Fibroblast of the conjunctiva (primary cell): Measurements from ENCODE around the gene RIPOR3.
"Not testable (repeated sequence)": the region's sequence is repeated elsewhere in the genome, so short reads cannot be mapped to it uniquely, and the experiment has no call there.

Experiments used
- DNase-seq: peaks from one replicate; pipeline ENCODE4 v3.0.0-alpha.2; 2010; ENCODE audit warnings: low read depth

Gene RIPOR3

DNA sequence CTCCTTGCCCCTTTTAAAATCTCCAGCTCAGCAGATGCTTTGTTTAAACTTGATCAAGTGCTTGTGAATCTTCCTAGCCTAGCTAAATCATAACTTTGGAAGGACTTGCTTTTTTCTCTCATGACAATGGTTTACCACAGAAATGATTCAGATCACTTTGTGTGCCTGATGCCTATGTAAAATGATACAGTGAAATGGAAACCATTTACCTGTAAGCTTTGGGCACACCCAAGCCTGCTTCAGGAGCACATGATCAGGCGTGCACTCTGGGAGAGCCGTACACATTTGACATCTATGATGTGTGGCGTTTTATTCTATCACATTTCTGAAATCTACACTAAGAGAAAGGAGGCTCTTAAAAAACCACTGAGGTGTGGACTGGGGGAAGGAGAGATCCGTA, 140.1 kb downstream of the RIPOR3 start:
- DNase-seq: no peak

DNA sequence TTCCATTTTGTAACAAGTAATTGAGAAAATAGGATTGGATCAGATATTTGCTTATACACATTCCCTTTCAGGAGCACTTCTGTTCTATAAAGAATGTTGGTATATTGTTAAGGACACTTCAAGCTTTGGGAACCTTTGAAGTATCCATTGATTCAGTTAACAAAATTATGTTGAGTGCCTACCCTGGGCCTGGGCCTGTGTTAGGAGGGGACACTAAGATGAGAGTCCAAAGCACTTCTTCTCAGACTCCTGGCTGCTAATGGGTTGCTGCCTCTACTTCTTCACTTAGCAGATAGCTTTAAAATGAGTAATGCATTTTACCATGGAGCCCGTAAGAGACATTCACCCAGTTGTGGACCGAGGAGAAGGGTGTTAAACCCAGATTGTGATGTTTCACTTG, 140.8 kb downstream of the RIPOR3 start:
- no peak for DNase-seq

DNA sequence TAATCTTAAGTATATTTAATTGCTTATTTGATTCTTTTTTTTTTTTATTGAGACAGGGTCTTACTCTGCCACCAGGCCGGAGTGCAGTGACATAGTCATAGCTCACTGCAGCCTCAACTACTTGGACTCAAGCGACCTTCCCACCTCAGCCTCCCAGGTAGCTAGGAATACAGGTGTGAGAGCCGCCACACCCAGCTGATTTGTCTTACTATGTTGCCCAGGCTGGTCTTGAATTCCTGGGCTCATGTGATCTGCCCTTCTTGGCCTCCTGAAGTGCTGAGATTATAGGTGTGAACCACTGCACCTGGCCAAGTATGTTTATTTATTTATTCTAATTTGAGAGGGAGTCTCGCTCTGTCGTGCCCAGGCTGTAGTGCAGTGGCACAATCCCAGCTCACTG, 142.9 kb downstream of the RIPOR3 start:
- no peak for DNase-seq

DNA sequence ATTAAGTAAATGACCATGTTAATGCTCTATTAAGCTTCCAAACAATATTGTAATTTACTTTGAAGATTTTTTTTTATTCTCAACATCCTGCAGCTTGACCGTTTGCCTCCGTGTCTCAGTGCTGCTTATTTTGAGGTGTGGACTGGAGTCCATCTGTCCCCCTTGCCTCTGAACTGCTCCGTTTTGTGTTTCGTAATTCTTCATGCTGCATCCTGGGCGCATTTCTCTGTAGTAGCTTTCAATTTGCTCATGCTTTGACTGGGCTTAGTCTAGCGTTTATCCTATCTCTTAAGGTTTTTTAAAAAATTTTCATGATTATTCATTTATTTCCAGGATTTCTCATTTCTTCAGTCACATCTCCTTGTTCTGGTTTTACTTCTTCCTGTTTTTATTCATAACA, 143.4 kb downstream of the RIPOR3 start:
- no peak for DNase-seq

DNA sequence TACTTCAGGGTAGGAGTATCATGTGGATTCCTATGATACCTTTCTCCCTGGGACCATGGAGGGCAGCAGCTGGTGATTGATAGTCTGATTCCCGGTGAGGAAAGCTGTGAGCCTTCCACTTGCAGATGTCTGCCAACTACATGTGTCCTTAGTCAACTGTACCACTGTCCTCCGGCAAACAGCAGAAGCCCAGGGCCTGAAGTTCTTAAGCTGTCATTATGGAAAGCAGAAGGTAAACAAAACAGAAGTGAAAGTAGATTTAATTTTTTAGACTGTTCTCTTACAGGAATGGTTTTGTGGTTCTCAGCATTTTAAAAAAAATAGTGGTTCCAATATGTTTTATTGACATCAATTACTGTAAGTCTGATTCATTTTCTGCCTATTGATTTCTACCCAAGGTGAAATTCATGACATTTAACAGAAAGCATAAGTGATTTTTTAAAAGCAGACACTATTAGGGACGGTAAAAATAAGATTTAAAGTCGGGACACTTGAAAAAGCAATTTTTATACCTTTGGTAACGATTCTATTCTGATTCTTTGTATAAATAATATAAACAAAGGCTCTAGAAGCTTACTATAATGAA, 144.5 kb downstream of the RIPOR3 start:
- no peak for DNase-seq

DNA sequence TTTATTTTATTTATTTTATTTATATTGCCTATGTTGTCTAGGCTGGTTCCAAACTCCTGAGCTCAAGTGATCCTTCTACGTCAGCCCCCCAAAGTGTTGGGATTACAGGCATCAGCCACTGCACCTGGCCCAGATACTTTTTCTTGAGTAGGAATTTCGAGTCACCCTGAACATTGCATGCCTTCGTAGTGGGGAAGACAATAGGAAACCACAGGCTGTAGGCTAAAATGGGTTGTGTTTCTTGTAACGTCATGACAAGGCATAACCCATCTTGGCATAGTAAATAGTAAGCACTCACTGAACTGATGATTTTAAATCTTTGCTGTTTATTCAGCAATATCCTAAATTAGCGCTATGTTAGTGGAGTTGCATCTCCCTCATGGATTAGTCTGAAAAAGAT, 146.2 kb downstream of the RIPOR3 start:
- no peak for DNase-seq

DNA sequence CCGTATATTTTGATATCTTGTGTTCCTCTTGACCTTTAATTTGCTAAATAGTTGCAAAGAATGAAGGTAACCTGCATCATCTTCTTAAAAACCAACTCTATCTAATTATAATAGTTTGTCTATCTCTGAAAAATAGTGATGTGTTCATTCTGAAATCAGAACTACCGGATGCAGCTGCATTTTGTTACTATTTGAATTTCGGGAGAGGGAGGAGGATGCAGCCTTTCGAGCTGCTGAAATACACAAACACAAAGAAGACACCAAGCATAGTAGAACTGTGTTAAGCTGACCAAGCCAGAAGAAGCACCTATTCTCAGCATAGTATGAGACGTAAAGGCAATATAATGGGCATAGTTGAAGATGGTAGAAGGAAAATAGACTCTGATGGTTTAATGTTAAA, 148.0 kb downstream of the RIPOR3 start:
- DNase-seq: no peak

DNA sequence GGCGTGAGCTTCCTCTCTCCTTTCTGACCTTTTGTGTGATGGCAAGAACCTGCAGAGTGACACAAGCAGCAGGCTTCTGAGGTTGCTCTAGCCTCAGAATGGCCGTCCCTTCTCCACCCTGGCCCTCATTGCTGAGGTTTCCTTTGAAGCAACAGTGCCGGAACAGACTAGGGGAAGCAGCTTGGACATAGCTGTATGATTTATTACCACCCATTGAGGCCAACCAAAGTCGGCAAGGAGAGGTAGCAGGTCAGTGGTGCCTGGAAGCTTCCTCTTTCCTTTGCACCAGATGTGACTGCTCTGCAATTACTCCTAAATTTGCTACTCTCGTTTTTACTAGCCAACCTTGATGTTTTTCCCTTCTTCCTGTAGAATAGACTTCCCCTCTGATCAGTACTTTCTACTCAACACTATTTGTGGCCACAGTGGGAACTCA, 149.7 kb downstream of the RIPOR3 start:
- no peak for DNase-seq

DNA sequence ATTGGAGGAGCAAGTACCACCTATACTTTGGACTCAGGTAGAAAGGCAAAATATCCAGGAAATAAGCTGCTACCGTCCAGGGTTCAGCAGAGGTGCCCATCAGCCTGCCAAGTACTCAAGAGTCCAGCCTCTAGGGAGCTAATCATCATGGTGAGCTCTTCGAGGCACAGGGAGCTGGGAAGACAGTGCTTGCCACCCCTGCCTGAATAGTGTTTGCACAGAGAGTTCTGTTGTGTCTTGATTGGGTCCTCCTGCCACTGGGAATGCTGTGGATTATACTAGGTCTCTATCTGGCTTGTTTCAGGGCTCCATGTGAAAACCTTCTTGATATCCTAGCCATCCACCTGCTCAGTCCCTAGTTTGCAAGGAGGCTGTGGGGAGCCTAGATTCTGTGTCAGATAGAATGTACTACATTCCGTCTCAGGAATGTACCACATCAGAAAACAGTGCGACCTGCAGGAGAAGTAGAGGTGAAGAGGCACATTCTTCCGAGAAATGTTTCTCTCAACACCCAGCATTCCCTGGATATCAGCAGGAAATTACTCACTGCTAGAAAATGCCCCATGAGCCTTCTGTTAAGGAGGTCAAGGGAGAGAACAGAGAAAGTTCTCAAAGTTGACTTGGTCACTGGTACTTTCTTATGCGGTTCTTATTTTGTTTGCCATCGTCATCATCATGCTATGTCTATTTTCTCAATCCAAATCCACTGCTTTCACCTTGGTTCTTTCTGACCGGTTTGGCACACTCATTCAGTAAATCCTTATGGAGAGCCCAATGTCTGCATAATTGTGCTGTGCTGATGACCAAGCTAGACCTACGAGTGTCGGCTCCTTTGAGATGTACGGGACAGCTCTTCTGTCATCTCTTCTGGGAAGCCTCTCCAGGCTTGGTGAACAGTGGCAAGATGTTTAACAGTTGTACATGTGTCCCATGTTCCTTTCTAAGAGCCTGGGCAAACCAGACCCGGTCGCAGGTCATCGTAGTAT, 150.4 kb downstream of the RIPOR3 start:
- DNase-seq: no peak

DNA sequence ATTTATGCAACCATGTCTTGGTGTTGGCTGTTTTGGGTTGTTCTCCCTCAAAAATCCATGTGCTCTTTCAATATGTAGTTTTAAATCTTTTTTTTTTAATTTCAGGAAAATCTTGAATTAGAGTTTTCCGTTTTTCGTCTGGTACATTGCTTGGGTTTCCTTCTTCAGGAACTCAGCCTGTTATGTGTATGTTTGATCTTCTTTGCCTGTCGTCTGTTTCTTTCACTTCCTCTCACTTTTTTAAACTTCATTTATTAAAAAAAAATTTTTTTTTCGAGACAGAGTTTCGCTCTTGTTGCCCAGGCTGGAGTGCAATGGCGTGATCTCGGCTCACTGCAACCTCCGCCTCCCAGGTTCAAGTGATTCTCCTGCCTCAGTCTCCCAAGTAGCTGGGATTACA, 151.5 kb downstream of the RIPOR3 start:
- not testable (repeated sequence) for DNase-seq

DNA sequence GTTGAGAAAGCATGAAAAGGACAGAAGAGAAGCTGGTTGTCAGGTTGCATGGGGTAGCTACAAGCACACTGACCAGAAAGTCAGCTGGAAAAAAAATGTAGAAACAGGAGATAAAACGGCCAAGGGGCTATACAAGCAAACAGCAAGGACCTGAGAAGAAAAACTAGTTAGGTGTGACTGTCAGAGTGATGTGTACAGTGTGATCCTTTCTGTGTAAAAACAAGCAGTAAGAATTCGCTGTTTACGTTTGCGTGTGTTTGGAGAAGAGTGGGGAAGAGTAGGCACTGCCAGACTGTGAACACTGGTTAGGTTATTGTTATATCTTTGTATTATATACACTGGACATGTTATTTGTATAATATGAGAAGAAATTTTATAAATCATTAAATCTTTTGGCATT, 153.1 kb downstream of the RIPOR3 start:
- DNase-seq: no peak

DNA sequence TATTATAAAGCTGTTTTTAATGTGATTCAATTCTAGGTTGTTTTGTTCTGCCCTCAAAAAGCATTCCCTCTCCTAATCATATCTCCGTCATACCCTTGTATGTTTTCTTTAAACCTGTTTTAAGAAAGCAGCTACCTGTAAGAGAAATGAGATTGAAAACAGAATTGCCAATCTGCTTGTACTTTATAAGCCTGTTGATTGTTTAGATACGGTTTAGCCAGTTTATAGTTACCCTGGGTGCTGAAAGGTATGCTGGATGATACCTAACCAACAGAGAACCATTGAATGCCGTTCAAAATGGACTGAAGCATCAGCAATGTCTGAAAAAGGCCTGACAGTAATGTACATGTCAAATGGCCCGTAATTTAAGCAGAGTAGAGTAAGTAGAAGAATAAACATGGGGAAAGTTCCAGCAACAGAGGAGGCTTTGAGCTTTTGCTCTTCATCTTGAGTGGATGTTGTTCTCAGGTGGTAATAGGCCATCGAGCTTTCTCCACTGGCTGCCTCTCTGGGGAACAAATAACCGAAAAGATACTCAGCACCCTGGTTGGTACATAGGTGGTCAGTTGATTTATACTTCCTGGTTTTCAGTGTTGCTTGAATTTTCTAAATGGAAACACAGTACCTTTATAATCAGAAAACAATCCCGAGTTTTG, 153.7 kb downstream of the RIPOR3 start:
- no peak for DNase-seq

DNA sequence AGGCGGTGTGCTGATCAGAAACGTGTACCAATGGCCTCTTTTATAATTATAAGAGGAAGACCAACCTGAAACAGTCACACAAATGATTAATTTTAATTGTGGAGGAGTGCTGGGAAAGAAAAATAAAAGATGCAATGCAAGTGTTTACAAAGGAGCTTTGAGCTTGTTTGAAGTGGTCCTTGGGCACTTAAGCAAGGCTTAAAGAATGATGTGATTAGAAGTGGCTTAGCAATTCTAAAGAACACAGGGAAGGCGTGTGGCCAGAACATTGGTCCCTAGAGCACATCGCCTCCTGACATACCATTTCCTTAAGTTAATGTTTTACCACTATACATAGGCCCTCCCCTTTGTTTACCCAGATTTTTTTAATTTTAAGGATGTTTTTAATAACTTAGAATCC, 155.0 kb downstream of the RIPOR3 start:
- no peak for DNase-seq
